ENCODE data around the gene SYCE3. TPM values are rescaled to one million over a fixed set of nuclear protein-coding genes. Genes with fewer than 3 reads are reported as not detected.

Gene SYCE3
- total RNA-seq, 2 experiments from 2014 or later: not detected

- Histone ChIP-seq H4K20me1 (ENCODE audit: insufficient read depth, low read length) (0 out of 2 replicates have a peak, but pooled peaks cover 7% of the 10 kb centered on the region), H3K36me3 (ENCODE audit: insufficient read depth, low read length) (peaks cover 72% of the 10 kb centered on the region), H3K4me3 (ENCODE audit: low read depth, low read length, poor library complexity, severe bottlenecking) (no peak overlapping the region), H3K9me3 (ENCODE audit: low read length) (no peaks in the 10 kb centered on the region), H3K9me2 (ENCODE audit: insufficient read depth, low read length) (no peaks in the 10 kb centered on the region), H3K27ac (ENCODE audit: low read depth, low read length, poor library complexity, severe bottlenecking) (no peak overlapping the region), H3K79me2 (ENCODE audit: insufficient read depth, low read depth, low read length) (peaks cover 19% of the 10 kb centered on the region), H2AFZ (ENCODE audit: low read length) (no peak overlapping the region), H3K4me1 (ENCODE audit: insufficient read depth, low read length, poor library complexity, severe bottlenecking) (peaks cover 13% of the 10 kb centered on the region), H3K4me2 (ENCODE audit: low read length) (no peak overlapping the region)
- TF ChIP-seq EZH2phosphoT487 (IDR thresholded peaks at IDR 0.05; ENCODE audit: borderline replicate concordance, low read depth, low read length): no peak
- TF ChIP-seq CTCF (conservative IDR thresholded peaks at IDR 0.05; ENCODE audit: low read length): no peak
- DNase-seq (ENCODE audit: low spot score): no peak
- intact Hi-C loops (cut with micrococcal nuclease; ENCODE audit: unreplicated experiment): no loop called here
- ChIA-PET CTCF (ENCODE audit: unreplicated experiment) (no interaction called here), POLR2A (interaction anchor here (0.9 kb wide), 1 partner anchor 40 kb away, joined by 4 read pairs; no protein-coding TSS in a partner anchor)
- no TSS peak for BruUV-seq (replicated peaks)
Observed at GRCh38 chr22:50578776-50579310, 16.1 kb upstream of the SYCE3 start.

DNA sequence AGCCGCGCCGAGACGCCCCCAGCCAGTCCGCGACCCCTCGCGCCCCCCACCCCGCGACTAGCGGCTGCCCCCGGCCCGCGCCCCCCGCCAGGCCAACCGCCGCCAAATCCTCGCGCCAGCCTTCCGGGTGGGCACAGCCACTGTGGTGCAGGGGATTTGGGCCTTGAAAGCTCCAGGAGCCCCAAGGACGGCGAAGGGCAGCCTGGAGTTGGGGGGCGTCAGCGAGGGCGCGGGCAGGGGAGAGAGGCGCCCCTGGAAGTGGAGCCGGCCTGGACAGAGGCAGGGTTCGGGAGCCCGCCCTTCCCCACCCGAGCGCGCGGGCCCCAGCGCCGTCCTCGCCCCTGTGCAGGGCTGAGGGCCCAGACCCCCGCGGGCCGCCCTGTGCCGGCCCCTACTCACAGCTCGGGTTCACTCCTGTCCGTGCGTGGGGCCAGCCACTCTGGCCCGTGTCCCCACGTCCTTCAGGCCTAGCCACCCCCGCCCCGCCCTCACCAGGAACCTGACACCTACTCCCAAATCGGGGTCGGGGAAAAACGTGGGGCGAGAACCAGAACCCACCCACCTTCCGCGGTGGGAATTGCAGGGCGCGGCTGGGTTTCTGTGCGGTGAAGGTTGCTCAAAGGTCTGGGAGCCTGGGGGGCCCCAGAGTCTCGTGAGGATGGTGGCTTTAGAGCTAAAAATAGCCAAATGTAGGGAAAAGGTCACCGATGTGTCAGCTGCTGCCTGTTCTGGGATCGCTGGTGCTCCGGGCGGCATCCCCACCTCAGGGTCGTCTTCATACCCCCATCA, 15.5 kb upstream of the SYCE3 start, which contains the start of gene CPT1B:
TSS of gene CPT1B (minus strand) at position 441 of the 789 bp plus-strand sequence. CDS start 512 bp downstream, outside the sequence.
- no peak for TF ChIP-seq EZH2phosphoT487 (IDR thresholded peaks at IDR 0.05; ENCODE audit: borderline replicate concordance, low read depth, low read length)
- TF ChIP-seq CTCF (conservative IDR thresholded peaks at IDR 0.05; ENCODE audit: low read length): no peak
- Histone ChIP-seq H3K27ac (ENCODE audit: low read depth, low read length, poor library complexity, severe bottlenecking) (no peak within 1 kb of the TSS), H3K9me2 (ENCODE audit: insufficient read depth, low read length) (no peaks in the 10 kb centered on the region), H2AFZ (ENCODE audit: low read length) (no peak within 1 kb of the TSS), H4K20me1 (ENCODE audit: insufficient read depth, low read length) (0 out of 2 replicates have a peak, but pooled peaks cover 7% of the 10 kb centered on the region), H3K79me2 (ENCODE audit: insufficient read depth, low read depth, low read length) (peaks cover 12% of the 10 kb centered on the region), H3K9me3 (ENCODE audit: low read length) (no peaks in the 10 kb centered on the region), H3K4me1 (ENCODE audit: insufficient read depth, low read length, poor library complexity, severe bottlenecking) (peaks cover 10% of the 10 kb centered on the region), H3K4me3 (ENCODE audit: low read depth, low read length, poor library complexity, severe bottlenecking) (no peak within 1 kb of the TSS), H3K4me2 (ENCODE audit: low read length) (no peak within 1 kb of the TSS), H3K36me3 (ENCODE audit: insufficient read depth, low read length) (peaks cover 79% of the 10 kb centered on the region)
- CTCF ChIA-PET (ENCODE audit: unreplicated experiment): no interaction called here
- BruUV-seq (replicated peaks): no TSS peak
- POLR2A ChIA-PET: interaction anchor here (0.9 kb wide), 1 partner anchor 41 kb away, joined by 4 read pairs; no protein-coding TSS in a partner anchor
- DNase-seq (ENCODE audit: low spot score): no peak
- intact Hi-C loops (cut with micrococcal nuclease; ENCODE audit: unreplicated experiment): no loop called here

DNA sequence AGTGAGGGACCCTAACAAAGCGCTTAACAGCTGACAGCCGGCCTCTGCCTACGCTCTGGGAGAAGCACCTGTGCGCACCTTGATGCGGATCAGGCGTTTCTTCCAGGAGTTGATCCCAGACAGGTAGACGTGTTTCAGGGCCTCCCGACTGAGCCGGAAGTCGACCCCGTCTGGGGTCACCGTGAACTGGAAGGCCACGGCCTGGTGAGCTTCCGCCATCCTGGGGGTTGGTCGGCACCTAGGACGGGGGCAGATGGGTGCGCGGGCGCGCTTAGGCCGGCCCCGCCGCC, 14.9 kb upstream of the SYCE3 start:
- ChIA-PET POLR2A (no interaction called here), CTCF (ENCODE audit: unreplicated experiment) (no interaction called here)
- no peak overlapping the region for H2AFZ ChIP-seq (ENCODE audit: low read length)
- H3K4me3 ChIP-seq (ENCODE audit: low read depth, low read length, poor library complexity, severe bottlenecking): no peak overlapping the region
- H3K36me3 ChIP-seq (ENCODE audit: insufficient read depth, low read length): peaks cover 84% of the 10 kb centered on the region
- H3K9me2 ChIP-seq (ENCODE audit: insufficient read depth, low read length): no peaks in the 10 kb centered on the region
- no peak overlapping the region for H3K4me2 ChIP-seq (ENCODE audit: low read length)
- DNase-seq (ENCODE audit: low spot score): no peak
- intact Hi-C loops (cut with micrococcal nuclease; ENCODE audit: unreplicated experiment): no loop called here
- 0 out of 2 replicates have a peak, but pooled peaks cover 7% of the 10 kb centered on the region for H4K20me1 ChIP-seq (ENCODE audit: insufficient read depth, low read length)
- BruUV-seq (replicated peaks): no TSS peak
- H3K4me1 ChIP-seq (ENCODE audit: insufficient read depth, low read length, poor library complexity, severe bottlenecking): peaks cover 10% of the 10 kb centered on the region
- TF ChIP-seq EZH2phosphoT487 (IDR thresholded peaks at IDR 0.05; ENCODE audit: borderline replicate concordance, low read depth, low read length) (no peak), CTCF (conservative IDR thresholded peaks at IDR 0.05; ENCODE audit: low read length) (no peak)
- no peak overlapping the region for H3K27ac ChIP-seq (ENCODE audit: low read depth, low read length, poor library complexity, severe bottlenecking)
- H3K9me3 ChIP-seq (ENCODE audit: low read length): no peaks in the 10 kb centered on the region
- peaks cover 12% of the 10 kb centered on the region for H3K79me2 ChIP-seq (ENCODE audit: insufficient read depth, low read depth, low read length)

Measured in OCI-LY7 (cell line).